Measurements from ENCODE around the gene CRISPLD2. TPM values are rescaled to one million over a fixed set of nuclear protein-coding genes. Genes with fewer than 3 reads are reported as not detected.

CRISPLD2 gene
- total RNA-seq, 1 experiment from 2014 or later = 9.4 TPM

DNA sequence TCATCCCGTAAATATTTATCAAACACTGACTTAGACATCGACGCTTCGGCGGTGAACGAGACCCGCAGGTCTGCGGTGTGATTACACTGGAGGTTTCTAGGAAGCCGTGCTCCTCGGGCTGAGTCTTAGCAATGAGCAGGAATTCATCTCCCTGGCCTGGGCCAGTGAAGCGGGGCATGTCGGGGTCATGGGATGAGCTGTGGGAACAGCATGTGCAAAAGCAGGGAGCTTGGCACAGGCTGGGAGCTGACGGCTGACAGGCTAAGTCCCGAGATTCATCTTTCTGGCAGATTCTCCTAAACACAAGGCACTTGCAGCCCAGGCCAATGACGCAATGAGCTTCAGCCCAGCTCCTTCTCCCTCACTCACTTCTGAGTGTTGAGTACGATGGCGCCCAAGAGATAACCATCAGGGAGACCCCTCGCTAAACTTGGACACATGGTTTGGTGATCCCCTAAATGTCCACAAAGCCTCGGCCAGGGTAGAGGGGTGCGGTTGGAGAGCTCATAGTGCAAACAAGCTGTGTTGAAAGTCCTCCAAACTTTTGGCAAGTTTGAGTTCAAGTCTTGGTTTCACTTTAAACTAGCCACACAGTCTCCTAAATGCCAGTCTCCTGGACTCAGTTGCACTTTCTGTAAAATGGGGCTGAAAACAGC lies 12.8 kb downstream of the CRISPLD2 start:
- H3K9me3 Mint-ChIP-seq = no peaks in the 10 kb centered on the region
- no peaks in the 10 kb centered on the region for H3K27me3 Mint-ChIP-seq (ENCODE audit: low read depth)
- peaks cover 14% of the 10 kb centered on the region for H3K4me1 Mint-ChIP-seq
- ChIA-PET CTCF (no interaction called here), POLR2A (no interaction called here)
- H3K27ac Mint-ChIP-seq = no peak overlapping the region
- H3K36me3 Mint-ChIP-seq = no peaks in the 10 kb centered on the region
- no peak overlapping the region for H3K4me3 Mint-ChIP-seq
- no peak for TF ChIP-seq NFYB (CRISPR knock-in tag; conservative IDR thresholded peaks at IDR 0.05; ENCODE audit: low read depth)
- TF ChIP-seq RORB (CRISPR knock-in tag; IDR thresholded peaks at IDR 0.05) = no peak
- DNase-seq (ENCODE audit: low spot score) (no peak), ATAC-seq (no peak)

GRCh38 chr16:84833144-84833500 lies 13.3 kb downstream of the CRISPLD2 start:
- CTCF ChIA-PET = interaction anchor here (0.7 kb wide), 1 partner anchor 583 kb away, joined by 3 read pairs; no protein-coding TSS in a partner anchor
- H3K27ac Mint-ChIP-seq = no peak overlapping the region
- ATAC-seq (no peak), DNase-seq (ENCODE audit: low spot score) (no peak)
- peaks cover 9% of the 10 kb centered on the region for H3K4me1 Mint-ChIP-seq
- POLR2A ChIA-PET = interaction anchor here (0.6 kb wide), 1 partner anchor 37 kb away, joined by 4 read pairs; no protein-coding TSS in a partner anchor
- no peaks in the 10 kb centered on the region for H3K9me3 Mint-ChIP-seq
- H3K36me3 Mint-ChIP-seq = no peaks in the 10 kb centered on the region
- TF ChIP-seq ZNF317 (CRISPR knock-in tag; IDR thresholded peaks at IDR 0.05; ENCODE audit: borderline replicate concordance, low read depth) = no peak
- TF ChIP-seq GTF2I (CRISPR knock-in tag; conservative IDR thresholded peaks at IDR 0.05) = no peak
- no peak for TF ChIP-seq GABPB1 (CRISPR knock-in tag; IDR thresholded peaks at IDR 0.05)
- no peak for TF ChIP-seq MXD4 (CRISPR knock-in tag; IDR thresholded peaks at IDR 0.05; ENCODE audit: borderline replicate concordance)
- no peak for TF ChIP-seq JAZF1 (CRISPR knock-in tag; IDR thresholded peaks at IDR 0.05)
- no peak for TF ChIP-seq E2F5 (CRISPR knock-in tag; IDR thresholded peaks at IDR 0.05)
- no peak for TF ChIP-seq TEAD1 (CRISPR knock-in tag; IDR thresholded peaks at IDR 0.05)
- no peak for TF ChIP-seq ZNF423 (CRISPR knock-in tag; IDR thresholded peaks at IDR 0.05)
- no peak for TF ChIP-seq E2F4 (CRISPR knock-in tag; IDR thresholded peaks at IDR 0.05; ENCODE audit: borderline replicate concordance, low read depth)
- TF ChIP-seq SMAD3 (CRISPR knock-in tag; IDR thresholded peaks at IDR 0.05; ENCODE audit: borderline replicate concordance) = no peak
- no peak for TF ChIP-seq MYBL2 (CRISPR knock-in tag; IDR thresholded peaks at IDR 0.05)
- TF ChIP-seq, protein P1, sequence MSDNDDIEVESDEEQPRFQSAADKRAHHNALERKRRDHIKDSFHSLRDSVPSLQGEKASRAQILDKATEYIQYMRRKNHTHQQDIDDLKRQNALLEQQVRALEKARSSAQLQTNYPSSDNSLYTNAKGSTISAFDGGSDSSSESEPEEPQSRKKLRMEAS (CRISPR knock-in tag; IDR thresholded peaks at IDR 0.05) = no peak
- TF ChIP-seq, protein P2, sequence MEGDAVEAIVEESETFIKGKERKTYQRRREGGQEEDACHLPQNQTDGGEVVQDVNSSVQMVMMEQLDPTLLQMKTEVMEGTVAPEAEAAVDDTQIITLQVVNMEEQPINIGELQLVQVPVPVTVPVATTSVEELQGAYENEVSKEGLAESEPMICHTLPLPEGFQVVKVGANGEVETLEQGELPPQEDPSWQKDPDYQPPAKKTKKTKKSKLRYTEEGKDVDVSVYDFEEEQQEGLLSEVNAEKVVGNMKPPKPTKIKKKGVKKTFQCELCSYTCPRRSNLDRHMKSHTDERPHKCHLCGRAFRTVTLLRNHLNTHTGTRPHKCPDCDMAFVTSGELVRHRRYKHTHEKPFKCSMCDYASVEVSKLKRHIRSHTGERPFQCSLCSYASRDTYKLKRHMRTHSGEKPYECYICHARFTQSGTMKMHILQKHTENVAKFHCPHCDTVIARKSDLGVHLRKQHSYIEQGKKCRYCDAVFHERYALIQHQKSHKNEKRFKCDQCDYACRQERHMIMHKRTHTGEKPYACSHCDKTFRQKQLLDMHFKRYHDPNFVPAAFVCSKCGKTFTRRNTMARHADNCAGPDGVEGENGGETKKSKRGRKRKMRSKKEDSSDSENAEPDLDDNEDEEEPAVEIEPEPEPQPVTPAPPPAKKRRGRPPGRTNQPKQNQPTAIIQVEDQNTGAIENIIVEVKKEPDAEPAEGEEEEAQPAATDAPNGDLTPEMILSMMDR (IDR thresholded peaks at IDR 0.05) = no peak
- TF ChIP-seq, protein P3, sequence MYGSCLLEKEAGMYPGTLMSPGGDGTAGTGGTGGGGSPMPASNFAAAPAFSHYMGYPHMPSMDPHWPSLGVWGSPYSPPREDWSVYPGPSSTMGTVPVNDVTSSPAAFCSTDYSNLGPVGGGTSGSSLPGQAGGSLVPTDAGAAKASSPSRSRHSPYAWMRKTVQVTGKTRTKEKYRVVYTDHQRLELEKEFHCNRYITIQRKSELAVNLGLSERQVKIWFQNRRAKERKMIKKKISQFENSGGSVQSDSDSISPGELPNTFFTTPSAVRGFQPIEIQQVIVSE (CRISPR knock-in tag; IDR thresholded peaks at IDR 0.05; ENCODE audit: borderline replicate concordance) = no peak
- H3K4me3 Mint-ChIP-seq = no peak overlapping the region
- H3K27me3 Mint-ChIP-seq (ENCODE audit: low read depth) = no peaks in the 10 kb centered on the region

All from WTC11 (cell line).